ENCODE results near the gene CORT.
"Not testable (repeated sequence)": the region's sequence is repeated elsewhere in the genome, so short reads cannot be mapped to it uniquely, and the experiment has no call there.

CORT gene

GRCh38 chr1:10440305-10440704 is 9.5 kb upstream of the CORT start:
- no peak for DNase-seq

GRCh38 chr1:10440794-10441193 is 9.0 kb upstream of the CORT start:
- no peak for DNase-seq

GRCh38 chr1:10444248-10444647 is 5.6 kb upstream of the CORT start:
- no peak for DNase-seq

- DNase-seq: no peak
These were observed 4.9 kb upstream of the CORT start for GRCh38 chr1:10444795-10445397.

- no peak for DNase-seq
These were observed 2.9 kb upstream of the CORT start for GRCh38 chr1:10446790-10447422.

GRCh38 chr1:10450156-10450814 is 454 bp downstream of the CORT start:
- no peak for DNase-seq

GRCh38 chr1:10450836-10451235 is 1.0 kb downstream of the CORT start:
- no peak for DNase-seq

DNA sequence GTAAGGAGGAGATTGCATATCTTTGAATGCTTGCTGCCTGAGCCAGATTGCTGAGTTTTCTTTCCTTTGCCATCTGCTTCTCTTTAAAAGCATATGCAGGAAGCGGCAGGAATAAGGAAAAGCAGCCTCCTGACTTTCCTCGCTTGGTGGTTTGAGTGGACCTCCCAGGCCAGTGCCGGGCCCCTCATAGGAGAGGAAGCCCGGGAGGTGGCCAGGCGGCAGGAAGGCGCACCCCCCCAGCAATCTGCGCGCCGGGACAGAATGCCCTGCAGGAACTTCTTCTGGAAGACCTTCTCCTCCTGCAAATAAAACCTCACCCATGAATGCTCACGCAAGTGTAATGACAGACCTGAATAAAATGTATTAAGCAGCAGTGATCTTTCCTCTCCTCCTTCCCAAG is 1.5 kb downstream of the CORT start:
- DNase-seq: no peak

DNA sequence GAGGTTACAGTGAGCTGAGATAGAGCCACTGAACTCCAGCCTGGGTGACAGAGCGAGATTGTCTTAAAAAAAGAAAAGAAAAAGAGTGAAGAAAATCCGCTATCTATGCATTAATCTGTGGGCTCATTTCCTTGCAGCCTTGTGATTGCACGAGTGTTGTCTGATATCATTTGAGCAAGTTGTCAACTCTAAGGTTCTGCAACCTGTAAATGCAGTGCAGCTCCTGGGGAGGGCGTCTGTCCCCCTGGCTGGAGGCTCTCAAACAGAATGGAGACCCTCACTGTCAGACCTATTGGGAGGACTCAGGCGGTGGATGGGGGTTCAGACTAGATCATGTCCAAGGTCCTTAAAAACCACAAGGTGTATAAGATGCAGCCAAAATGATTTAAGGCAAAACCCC is 6.2 kb downstream of the CORT start:
- no peak for DNase-seq

GRCh38 chr1:10456661-10457060 is 6.8 kb downstream of the CORT start:
- no peak for DNase-seq

GRCh38 chr1:10457462-10457861 is 7.6 kb downstream of the CORT start:
- not testable (repeated sequence) for DNase-seq

DNA sequence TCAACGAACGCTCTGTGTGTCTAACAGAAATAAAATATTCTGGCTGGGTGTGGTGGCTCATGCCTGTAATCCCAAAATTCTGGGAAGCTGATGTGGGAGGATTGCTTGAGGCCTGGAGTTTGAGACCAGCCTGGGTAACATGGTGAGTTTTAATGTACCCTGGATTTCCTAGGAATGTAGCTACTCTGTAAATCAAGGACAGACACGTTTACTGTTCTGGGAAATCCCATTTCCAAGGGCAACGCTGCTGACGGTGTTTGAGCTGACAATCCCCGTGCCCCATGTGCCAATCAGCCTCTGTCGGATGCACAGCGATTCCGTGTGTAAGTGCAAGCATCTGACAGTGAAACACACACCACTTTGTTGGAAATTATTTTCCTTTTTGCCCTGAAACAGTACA is 8.0 kb downstream of the CORT start:
- no peak for DNase-seq

GRCh38 chr1:10459184-10459583 is 9.4 kb downstream of the CORT start:
- DNase-seq: peak; percentile 89

GRCh38 chr1:10467078-10467477 is 17.2 kb downstream of the CORT start:
- DNase-seq: no peak

- no peak for DNase-seq
These were observed 20.2 kb downstream of the CORT start for GRCh38 chr1:10470043-10470442.

DNA sequence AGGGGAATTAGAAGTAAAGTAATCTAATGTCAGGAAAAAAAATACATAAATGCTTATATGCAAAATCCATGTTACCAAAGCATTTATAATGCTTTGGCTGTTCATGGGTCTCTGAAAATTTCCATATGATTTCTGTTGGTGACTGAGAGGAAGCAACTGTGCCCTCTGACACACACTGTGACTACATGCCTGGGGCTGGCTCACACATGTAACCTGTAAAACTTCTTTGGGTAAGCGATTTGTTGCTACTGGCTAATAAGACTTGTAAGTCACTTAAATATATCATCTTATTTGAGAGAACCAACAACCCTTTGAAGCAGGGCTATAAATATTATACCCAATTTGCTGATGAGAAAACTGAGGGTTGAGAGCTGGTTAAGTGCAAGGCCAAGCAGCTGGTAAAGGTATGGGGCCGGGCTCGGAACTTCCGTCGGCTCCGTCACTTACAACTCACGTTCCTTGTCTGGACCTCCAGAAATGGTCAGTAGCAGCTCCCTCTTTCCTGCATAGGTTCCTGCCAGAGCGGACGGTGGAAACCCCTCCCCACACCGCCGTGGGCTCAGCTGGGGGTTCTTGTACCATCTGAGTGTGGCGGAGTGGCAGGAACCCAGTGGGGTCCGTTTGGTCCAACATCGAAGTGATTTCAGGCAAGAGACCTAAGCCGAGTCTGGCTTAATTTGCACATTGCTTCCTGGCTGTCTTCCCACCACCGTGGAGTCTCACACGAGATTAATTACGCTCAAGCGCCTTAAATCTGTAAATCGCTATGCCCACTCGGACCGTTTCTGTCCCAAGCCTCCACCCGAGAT is 21.8 kb downstream of the CORT start:
- DNase-seq: peak; percentile 1

DNA sequence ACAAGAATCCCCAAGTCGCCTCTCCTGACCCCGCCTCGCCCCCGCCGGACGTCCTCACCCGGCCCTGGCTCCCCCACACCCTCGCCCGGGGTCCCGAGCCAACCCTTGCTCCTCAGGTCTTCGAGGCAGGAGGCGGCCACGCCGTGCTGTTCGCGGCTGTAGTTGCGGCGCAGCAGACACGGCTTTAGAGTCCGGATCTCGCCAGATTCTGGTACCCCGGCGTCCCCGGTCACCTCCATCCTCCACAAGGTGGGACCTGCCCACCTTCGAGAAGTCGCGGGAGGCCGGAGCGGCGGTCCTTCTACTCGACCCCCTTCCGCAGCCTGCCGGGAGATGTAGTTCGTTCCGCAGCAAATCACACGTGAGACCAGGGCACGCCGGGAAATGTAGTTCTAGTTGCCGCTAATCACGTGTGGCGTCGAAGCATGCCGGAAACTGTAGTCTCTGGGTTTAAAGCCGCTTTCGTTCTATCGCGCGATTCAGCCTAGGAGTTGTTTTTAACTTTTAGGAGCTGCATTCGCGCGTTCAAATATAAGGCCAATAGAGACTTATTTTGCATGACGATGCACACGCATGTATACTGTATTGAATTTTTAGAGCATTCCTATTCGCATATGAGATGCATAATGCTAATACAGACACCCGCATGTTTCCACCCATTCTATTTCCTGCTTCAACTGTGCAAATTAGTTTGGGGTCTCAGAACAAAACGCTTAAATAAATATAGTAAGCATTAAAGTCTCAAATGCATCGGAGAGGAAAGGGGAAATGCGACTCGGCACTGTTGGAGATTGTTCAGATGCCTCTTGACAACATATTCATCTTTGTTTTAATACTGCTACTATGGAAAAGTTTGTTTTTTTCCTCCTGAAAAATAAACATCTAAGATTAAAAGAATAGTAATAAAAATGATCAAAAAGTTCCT is 22.7 kb downstream of the CORT start, which contains the start of gene DFFA:
Gene DFFA, minus strand, starts transcription at position 310 of the 925 bp plus-strand sequence. Its CDS starts 71 bp downstream, at position 239.
- peak; percentile 94 for DNase-seq

DNA sequence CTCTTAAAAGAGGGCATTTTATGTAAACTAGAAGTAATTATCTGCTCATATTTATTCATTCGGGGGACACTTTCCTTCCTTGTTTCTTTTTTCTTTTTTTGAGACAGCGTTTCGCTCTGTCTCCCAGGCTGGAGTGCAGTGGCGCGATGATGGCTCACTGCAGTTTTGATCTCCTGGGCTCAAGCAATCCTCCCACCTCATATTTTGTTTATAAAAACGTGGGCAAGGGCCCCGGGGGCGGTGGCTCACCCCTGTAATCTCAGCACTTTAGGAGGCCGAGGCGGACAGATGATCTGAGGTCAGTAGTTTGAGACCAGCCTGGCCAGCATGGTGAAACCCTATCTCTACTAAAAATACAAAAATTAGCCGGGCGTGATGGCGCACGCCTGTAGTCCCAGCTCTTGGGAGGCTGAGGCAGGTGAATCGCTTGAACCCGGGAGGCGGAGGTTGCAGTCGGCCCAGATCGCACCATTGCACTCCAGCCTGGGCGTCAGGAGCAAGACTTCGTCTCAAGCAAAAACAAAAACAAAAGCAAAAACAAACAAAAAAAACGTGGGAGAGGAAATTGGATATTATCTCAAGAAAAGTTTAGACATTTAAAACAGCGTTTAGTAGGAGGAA is 23.4 kb downstream of the CORT start:
- DNase-seq: no peak

DNA sequence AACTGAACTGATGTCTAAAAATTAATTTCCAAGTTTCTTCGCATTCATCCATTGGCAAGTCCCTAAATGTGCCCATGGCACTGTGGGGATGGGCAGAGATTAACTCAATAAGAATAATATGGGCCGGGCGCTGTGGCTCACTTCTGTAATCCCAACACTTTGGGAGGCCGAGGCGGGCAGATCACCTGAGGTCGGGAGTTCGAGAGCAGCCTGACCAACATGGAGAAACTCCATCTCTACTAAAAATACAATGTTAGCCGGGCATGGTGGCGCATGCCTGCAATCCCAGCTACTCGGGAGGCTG is 24.4 kb downstream of the CORT start:
- not testable (repeated sequence) for DNase-seq

GRCh38 chr1:10474613-10475507 is 25.0 kb downstream of the CORT start, which contains the start of gene PEX14:
TSS of gene PEX14 (plus strand) at chr1:10474950. CDS start at chr1:10474967, 17 bp downstream.
- DNase-seq: peak; percentile 91

DNA sequence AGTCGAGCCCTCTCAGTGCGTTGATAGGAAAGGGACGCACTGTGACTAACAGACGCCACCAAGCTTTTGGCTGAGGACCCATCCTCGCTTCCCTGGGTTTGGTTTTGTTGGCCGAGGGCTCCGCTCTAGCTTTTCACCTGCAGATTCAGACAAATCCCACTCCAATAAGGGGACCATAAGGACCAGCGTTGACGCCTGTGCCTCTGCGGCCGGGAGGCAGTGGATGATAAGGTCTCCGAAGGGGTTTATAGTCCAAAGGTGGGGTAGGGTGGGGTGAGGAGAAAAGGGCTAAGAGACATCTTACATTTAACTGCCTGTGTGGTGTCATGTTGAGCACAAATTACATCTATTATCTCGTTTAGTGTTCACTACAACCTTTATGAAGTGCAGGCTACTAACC is 25.7 kb downstream of the CORT start:
- DNase-seq: no peak
